H1 (cell line): Measurements from ENCODE around the gene LYPD6B. TPM values are rescaled to one million over a fixed set of nuclear protein-coding genes. Genes with fewer than 3 reads are reported as not detected.

Experiments
- CTCF ChIA-PET: fragments of 300-600 bp; sonication (Branson Sonifier 250); formaldehyde crosslinking; loops from one replicate; lab custom pipeline; 2021; ENCODE audit not compliant: partially characterized antibody; lab: Charles Lee
- POLR2A ChIA-PET: fragments of 300-600 bp; sonication (Branson Sonifier 250); formaldehyde crosslinking; loops from one replicate; lab custom pipeline; 2021; ENCODE audit warnings: inconsistent platforms; ENCODE audit not compliant: partially characterized antibody; lab: Charles Lee
- DNase-seq, 2 experiments: peaks; one replicate each; pipeline versions ENCODE4 v3.0.0 to v3.0.0-alpha.2; 2010 to 2022; ENCODE audit warnings: low spot score in 2 of 2, low read depth in 1 of 2, mixed read lengths in 1 of 2
- FAIRE-seq: peaks from 2 replicates; lab custom pipeline; 2011; peaks lifted over from hg19 to GRCh38; lab: Jason Lieb, UNC
- H2AFZ ChIP-seq: 2 replicates; pipeline ENCODE4 v1.8.1; 2012; ENCODE audit warnings: low read length, inconsistent platforms
- H2AK5ac ChIP-seq: 2 replicates; pipeline ENCODE4 v1.6.1; 2013; ENCODE audit warnings: low read depth, low read length
- H2BK120ac ChIP-seq: replicated peaks from 2 replicates; pipeline ENCODE3; 2013; ENCODE audit warnings: low read depth, low read length, inconsistent platforms
- H2BK12ac ChIP-seq: 2 replicates; pipeline ENCODE4 v1.6.1; 2013; ENCODE audit warnings: low read depth, low read length
- H2BK15ac ChIP-seq: 2 replicates; pipeline ENCODE4 v1.6.1; 2013; ENCODE audit warnings: low read length
- H2BK20ac ChIP-seq: 2 replicates; pipeline ENCODE4 v1.6.1; 2013; ENCODE audit warnings: low read length
- H2BK5ac ChIP-seq: 2 replicates; pipeline ENCODE4 v1.6.1; 2013; ENCODE audit warnings: low read depth, low read length
- H3K14ac ChIP-seq: 2 replicates; pipeline ENCODE4 v1.6.1; 2013; ENCODE audit warnings: inconsistent platforms; ENCODE audit not compliant: insufficient read length
- H3K18ac ChIP-seq: 2 replicates; pipeline ENCODE4 v1.6.1; 2013; ENCODE audit warnings: low read length; ENCODE audit errors: extremely low read depth
- H3K23ac ChIP-seq: 2 replicates; pipeline ENCODE4 v1.6.1; 2013; ENCODE audit warnings: inconsistent platforms; ENCODE audit not compliant: insufficient read length
- H3K23me2 ChIP-seq: 2 replicates; pipeline ENCODE4 v1.6.1; 2013; ENCODE audit warnings: low read depth, low read length
- H3K27ac ChIP-seq: 2 replicates; pipeline ENCODE4 v1.6.1; 2011; ENCODE audit warnings: low read depth, low read length, inconsistent platforms
- H3K27me3 ChIP-seq, 4 experiments: replicated peaks in 1 of 4; 1 replicate in 1 of 4; 2 replicates in 3 of 4; pipeline versions ENCODE4 v1.6.1 to v1.8.1; 2011 to 2013; ENCODE audit warnings: low read length in 3 of 4, mild to moderate bottlenecking in 3 of 4, inconsistent platforms in 2 of 4, mixed read lengths in 2 of 4, moderate library complexity in 1 of 4; ENCODE audit not compliant: control insufficient read depth in 3 of 4, insufficient read depth in 3 of 4; ENCODE audit errors: extremely low read depth in 1 of 4
- H3K36me3 ChIP-seq, 4 experiments: 2 replicates each; pipeline versions ENCODE4 v1.6.1 to v1.8.1; 2011 to 2013; ENCODE audit warnings: mild to moderate bottlenecking in 4 of 4, low read length in 3 of 4, moderate library complexity in 2 of 4, control low read depth in 1 of 4, inconsistent platforms in 1 of 4; ENCODE audit not compliant: insufficient read depth in 4 of 4, control insufficient read depth in 2 of 4
- H3K4ac ChIP-seq: replicated peaks from 2 replicates; pipeline ENCODE3; 2013; ENCODE audit warnings: low read length, low read depth, mixed read lengths, inconsistent platforms; ENCODE audit not compliant: insufficient read length
- H3K4me1 ChIP-seq, 4 experiments: replicated peaks in 1 of 4; 1 replicate in 1 of 4; 2 replicates in 3 of 4; pipeline versions ENCODE4 v1.6.1 to v1.8.1; 2011 to 2013; ENCODE audit warnings: low read length in 3 of 4, inconsistent platforms in 2 of 4, mixed read lengths in 1 of 4; ENCODE audit not compliant: insufficient read depth in 4 of 4, control insufficient read depth in 3 of 4
- H3K4me2 ChIP-seq, 2 experiments: 2 replicates each; pipeline versions ENCODE4 v1.6.1 to v1.8.1; 2011 to 2013; ENCODE audit warnings: low read depth in 2 of 2, low read length in 2 of 2, control low read depth in 1 of 2, inconsistent platforms in 1 of 2, mild to moderate bottlenecking in 1 of 2; ENCODE audit not compliant: insufficient read depth in 1 of 2
- H3K4me3 ChIP-seq, 4 experiments: fragments of 200-600, 300-600 bp in 1 of 4; sonication (generic), shearing (Covaris generic), sonication (Bioruptor Twin) in 1 of 4; 2 replicates each; pipeline versions ENCODE4 v1.5.1 to v1.8.1; 2011 to 2016; ENCODE audit warnings: low read length in 4 of 4, low read depth in 3 of 4, control low read depth in 2 of 4, inconsistent platforms in 2 of 4, mild to moderate bottlenecking in 2 of 4, mixed read lengths in 1 of 4, moderate library complexity in 1 of 4; ENCODE audit not compliant: insufficient read depth in 2 of 4; ENCODE audit errors: extremely low read depth in 1 of 4
- H3K56ac ChIP-seq: replicated peaks from 2 replicates; pipeline ENCODE3; 2013; ENCODE audit warnings: low read depth, mild to moderate bottlenecking, mixed read lengths, low read length, inconsistent platforms; ENCODE audit not compliant: insufficient read length
- H3K79me1 ChIP-seq: 2 replicates; pipeline ENCODE4 v1.6.1; 2013; ENCODE audit warnings: low read depth, low read length, control low read depth
- H3K79me2 ChIP-seq, 2 experiments: 2 replicates each; pipeline versions ENCODE4 v1.6.1 to v1.8.1; 2012 to 2013; ENCODE audit warnings: low read length in 2 of 2, mild to moderate bottlenecking in 2 of 2, inconsistent platforms in 1 of 2; ENCODE audit not compliant: insufficient read depth in 2 of 2, control insufficient read depth in 1 of 2
- H3K9ac ChIP-seq, 4 experiments: replicated peaks in 1 of 4; 1 replicate in 1 of 4; 2 replicates in 3 of 4; pipeline versions ENCODE4 v1.6.1 to v1.8.1; 2011 to 2013; ENCODE audit warnings: low read depth in 3 of 4, low read length in 3 of 4, control low read depth in 2 of 4, mild to moderate bottlenecking in 2 of 4, moderate library complexity in 2 of 4, inconsistent platforms in 1 of 4; ENCODE audit errors: extremely low read depth in 1 of 4
- H3K9me3 ChIP-seq, 2 experiments: 2 replicates each; pipeline versions ENCODE4 v1.6.1 to v1.8.1; 2012 to 2013; ENCODE audit warnings: mild to moderate bottlenecking in 2 of 2, moderate library complexity in 2 of 2, control low read depth in 1 of 2, inconsistent platforms in 1 of 2, low read depth in 1 of 2, low read length in 1 of 2, mixed read lengths in 1 of 2; ENCODE audit not compliant: insufficient read depth in 2 of 2
- H4K20me1 ChIP-seq, 2 experiments: replicated peaks in 1 of 2; 2 replicates each; pipeline versions ENCODE3 to v1.8.1; 2011 to 2013; ENCODE audit warnings: inconsistent platforms in 2 of 2, low read length in 2 of 2, mild to moderate bottlenecking in 1 of 2; ENCODE audit not compliant: insufficient read depth in 2 of 2, control insufficient read depth in 1 of 2
- H4K5ac ChIP-seq: 2 replicates; pipeline ENCODE4 v1.6.1; 2013; ENCODE audit warnings: low read length, low read depth, mixed read lengths, inconsistent platforms; ENCODE audit not compliant: insufficient read length
- H4K8ac ChIP-seq: 2 replicates; pipeline ENCODE4 v1.8.0; 2013; ENCODE audit warnings: mild to moderate bottlenecking, moderate library complexity, low read length, inconsistent platforms; ENCODE audit not compliant: insufficient read depth; ENCODE audit errors: extremely low read depth
- H4K91ac ChIP-seq: replicated peaks from 2 replicates; pipeline ENCODE3; 2013; ENCODE audit warnings: low read length, mixed read lengths, inconsistent platforms; ENCODE audit not compliant: insufficient read length
- ASH2L ChIP-seq: fragments of 200-600, 300-600 bp; sonication (generic); IDR thresholded peaks from one replicate; pipeline ENCODE4 v1.7.1; 2017; ENCODE audit warnings: low read length
- CEBPB ChIP-seq: IDR thresholded peaks from 2 replicates; pipeline ENCODE4 v1.6.1; 2012; ENCODE audit warnings: low read depth, low read length
- MAX ChIP-seq: IDR thresholded peaks from 2 replicates; pipeline ENCODE4 v1.6.1; 2012; ENCODE audit warnings: inconsistent platforms
- SAP30 ChIP-seq: fragments of 300-600 bp; sonication (generic); IDR thresholded peaks from 2 replicates; pipeline ENCODE4 v1.7.1; 2012; ENCODE audit warnings: low read length, moderate library complexity, mild to moderate bottlenecking, inconsistent platforms; ENCODE audit not compliant: insufficient read depth, insufficient replicate concordance
- SIX5 ChIP-seq: IDR thresholded peaks from 2 replicates; pipeline ENCODE4 v1.6.1; 2011; ENCODE audit warnings: mild to moderate bottlenecking, low read depth, low read length
- WGBS, 2 experiments: shearing (Covaris generic) in 1 of 2; methylation state at CpG; one replicate each; pipeline versions ENCODE4 v1.1.6 to v1.1.7; 2013 to 2015; ENCODE audit warnings: low lambda C conversion rate in 2 of 2, mixed read lengths in 2 of 2, inconsistent platforms in 1 of 2, low coverage in 1 of 2, missing lambda C conversion rate in 1 of 2; ENCODE audit not compliant: insufficient replicate concordance in 2 of 2, insufficient coverage in 1 of 2, insufficient read length in 1 of 2; ENCODE audit errors: extremely low coverage in 1 of 2, missing lambda C conversion rate in 1 of 2; 5-methylcytosine and 5-hydroxymethylcytosine counted together
- polyA plus RNA-seq, 7 experiments: library from polyadenylated mRNA; depleted of rRNA in 3 of 7; stranded (reverse) in 5 of 7; unstranded in 2 of 7; fragments of >200 nt in 5 of 7; fragments of 200-250 nt in 2 of 7; gene quantifications; 1 replicate in 5 of 7; 2 replicates in 1 of 7; 4 replicates in 1 of 7; pipeline versions ENCODE4 v1.2.1 to v1.2.3, GENCODE V29; 2011 to 2013; ENCODE audit warnings: missing spikeins in 2 of 7, mixed read lengths in 2 of 7
- total RNA-seq: library from RNA; stranded (reverse); fragmentation: NEBNext Ultra II Directional; extraction: Animal tissue kit (Norgen Biotek cat#: 25700); gene quantifications from 2 replicates; pipeline ENCODE4 v1.2.1, GENCODE V29; 2021

LYPD6B gene
- total and polyA plus RNA-seq, 2 of the 8 experiments (the other 6 are each of a cell fraction or from before 2014, with no cell fraction given) = 2.2 to 3.5 TPM

DNA sequence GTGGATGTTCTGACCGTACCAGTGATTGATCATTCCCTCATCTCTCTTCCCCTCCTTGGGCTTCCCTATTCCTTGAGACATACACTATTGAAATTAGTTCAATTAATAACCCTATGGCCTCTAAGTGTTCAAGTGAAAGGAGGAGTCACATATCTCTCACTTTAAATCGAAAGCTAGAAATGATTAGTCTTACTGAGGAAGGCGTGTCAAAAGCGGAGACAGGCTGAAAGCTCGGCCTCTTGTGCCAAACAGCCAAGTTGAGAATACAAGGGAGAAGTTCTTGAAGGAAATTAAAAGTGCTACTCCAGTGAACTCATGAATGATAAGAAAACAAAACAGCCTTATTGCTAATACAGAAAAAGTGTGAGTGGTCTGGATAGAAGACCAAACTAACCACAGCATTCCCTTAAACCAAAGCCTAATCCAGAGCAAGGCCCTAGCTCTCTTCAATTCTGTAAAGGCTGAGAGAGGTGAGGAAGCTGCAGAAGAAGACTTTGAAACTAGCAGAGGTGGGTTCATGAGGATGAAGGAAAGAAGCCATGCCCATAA lies 147.5 kb downstream of the LYPD6B start:
- DNase-seq (no peak), FAIRE-seq (no peak)
- TF ChIP-seq SAP30 (no peak), ASH2L (no peak), CEBPB (no peak), SIX5 (no peak), MAX (no peak)
- no peaks in the 10 kb centered on the region for H4K20me1 ChIP-seq
- no peaks in the 10 kb centered on the region for H3K9me3 ChIP-seq
- no peak overlapping the region for H2AFZ ChIP-seq
- H2BK20ac ChIP-seq = no peak overlapping the region
- no peak overlapping the region for H3K56ac ChIP-seq
- H4K5ac ChIP-seq = no peak overlapping the region
- H2AK5ac ChIP-seq = no peak overlapping the region
- no peaks in the 10 kb centered on the region for H3K79me1 ChIP-seq
- no peak overlapping the region for H3K4me2 ChIP-seq
- H3K23me2 ChIP-seq = no peaks in the 10 kb centered on the region
- CTCF ChIA-PET = interaction anchor here (0.7 to 1.4 kb wide), 5 partner anchors 9 to 299 kb away, joined by 3 to 4 read pairs (median 3); no protein-coding TSS in a partner anchor
- H3K14ac ChIP-seq = no peak overlapping the region
- no peak overlapping the region for H3K4me3 ChIP-seq
- WGBS, 2 experiments = 94% methylated on average over 5 of the region's 5 CpGs; no CpG with 5 or more reads in 1 of the 2 experiments
- no peak overlapping the region for H3K23ac ChIP-seq
- no peak overlapping the region for H2BK120ac ChIP-seq
- no peaks in the 10 kb centered on the region for H3K27me3 ChIP-seq
- H3K9ac ChIP-seq = no peak overlapping the region
- H3K79me2 ChIP-seq = no peaks in the 10 kb centered on the region
- no peaks in the 10 kb centered on the region for H3K4me1 ChIP-seq
- no peak overlapping the region for H2BK15ac ChIP-seq
- no peak overlapping the region for H2BK5ac ChIP-seq
- H3K36me3 ChIP-seq = no peaks in the 10 kb centered on the region
- no peak overlapping the region for H3K4ac ChIP-seq
- no peak overlapping the region for H3K18ac ChIP-seq
- no peak overlapping the region for H4K8ac ChIP-seq
- H4K91ac ChIP-seq = no peak overlapping the region
- H3K27ac ChIP-seq = no peak overlapping the region
- no peak overlapping the region for H2BK12ac ChIP-seq
- POLR2A ChIA-PET = no interaction called here
